HCT116 (cell line): Measurements from ENCODE around the gene NEURL3. TPM values are rescaled to one million over a fixed set of nuclear protein-coding genes. Genes with fewer than 3 reads are reported as not detected.

Experiments
- ATAC-seq: fragments of 200-7000 bp; cut with Tn5 transposase; 2 replicates; pipeline ENCODE4 v1.9.1; 2020; ENCODE audit warnings: mild to moderate bottlenecking, moderate library complexity
- BruUV-seq: library from RNA; stranded (reverse); fragments of 400-500 nt; replicated peaks from 2 replicates; lab custom pipeline; 2021; lab: Mats Ljungman, UMichigan
- CTCF ChIA-PET: fragments of 300-600 bp; sonication (Branson Sonifier 250); formaldehyde crosslinking; loops from one replicate; lab custom pipeline; 2021; ENCODE audit warnings: antibody characterized with exemption; lab: Charles Lee
- POLR2A ChIA-PET: fragments of 300-600, 350-600 bp; sonication (Branson Sonifier 250); formaldehyde crosslinking; loops from one replicate; lab custom pipeline; 2021; ENCODE audit warnings: antibody characterized with exemption; lab: Charles Lee
- RAD21 ChIA-PET, 2 experiments: fragments of 300-600 bp; sonication (Branson Sonifier 250); formaldehyde crosslinking; loops; one replicate each; lab custom pipeline; 2023; ENCODE audit warnings: low total read pairs in 2 of 2; ENCODE audit not compliant: uncharacterized antibody in 2 of 2, unreplicated experiment in 2 of 2, low non-redundant PET in 1 of 2; lab: Charles Lee
- DNase-seq: peaks from one replicate; pipeline ENCODE4 v3.0.0-alpha.2; 2010; ENCODE audit warnings: low read depth, low spot score
- H2AFZ ChIP-seq: fragments of 200-600 bp; shearing (Covaris generic), sonication (generic); 2 replicates; pipeline ENCODE4 v1.6.1; 2017; ENCODE audit warnings: low read depth, mixed run types, mixed read lengths, antibody characterized with exemption, low read length; ENCODE audit not compliant: poor library complexity, severe bottlenecking
- H3K27ac ChIP-seq: 2 replicates; pipeline ENCODE4 v1.5.1; 2012; ENCODE audit warnings: low read depth, low read length
- H3K27me3 ChIP-seq: fragments of 200-600 bp; sonication (generic); 2 replicates; pipeline ENCODE4 v1.6.1; 2016; ENCODE audit warnings: mixed run types, low read length, mixed read lengths; ENCODE audit not compliant: insufficient read depth
- H3K36me3 ChIP-seq, 2 experiments: fragments of 200-500 bp in 1 of 2; fragments of 200-600 bp in 1 of 2; sonication (Bioruptor generic) in 1 of 2; sonication (generic) in 1 of 2; 2 replicates each; pipeline versions ENCODE4 v1.5.1 to v1.6.1; 2014 to 2016; ENCODE audit warnings: low read length in 2 of 2, inconsistent platforms in 1 of 2, mixed read lengths in 1 of 2, mixed run types in 1 of 2; ENCODE audit not compliant: insufficient read depth in 2 of 2, control insufficient read depth in 1 of 2
- H3K4me1 ChIP-seq, 2 experiments: fragments of 200-600 bp in 1 of 2; sonication (generic) in 1 of 2; 2 replicates each; pipeline versions ENCODE4 v1.5.1 to v1.6.1; 2012 to 2017; ENCODE audit warnings: low read length in 2 of 2, inconsistent platforms in 1 of 2, mild to moderate bottlenecking in 1 of 2, mixed read lengths in 1 of 2, mixed run types in 1 of 2, moderate library complexity in 1 of 2; ENCODE audit not compliant: insufficient read depth in 2 of 2, control insufficient read depth in 1 of 2
- H3K4me2 ChIP-seq: fragments of 200-600 bp; sonication (generic); 2 replicates; pipeline ENCODE4 v1.6.1; 2017; ENCODE audit warnings: mixed run types, low read length, mixed read lengths
- H3K4me3 ChIP-seq, 2 experiments: fragments of 200-600 bp in 1 of 2; sonication (generic) in 1 of 2; replicated peaks in 1 of 2; 2 replicates each; pipeline ENCODE4 v1.5.1; 2011 to 2016; ENCODE audit warnings: low read length in 2 of 2, control low read depth in 1 of 2, low read depth in 1 of 2, mild to moderate bottlenecking in 1 of 2, mixed read lengths in 1 of 2, mixed run types in 1 of 2
- H3K79me2 ChIP-seq: fragments of 200-600 bp; sonication (generic); 2 replicates; pipeline ENCODE4 v1.6.1; 2017; ENCODE audit warnings: mild to moderate bottlenecking, mixed run types, low read length, moderate library complexity, mixed read lengths; ENCODE audit not compliant: insufficient read depth
- H3K9ac ChIP-seq: fragments of 200-600 bp; sonication (generic); 2 replicates; pipeline ENCODE4 v1.6.1; 2016; ENCODE audit warnings: low read length, mixed read lengths
- H3K9me2 ChIP-seq: fragments of 200-600 bp; sonication (generic), shearing (Covaris generic); 2 replicates; pipeline ENCODE4 v1.6.1; 2017; ENCODE audit warnings: mixed run types, mild to moderate bottlenecking, moderate library complexity; ENCODE audit not compliant: insufficient read depth
- H3K9me3 ChIP-seq, 2 experiments: fragments of 200-500 bp in 1 of 2; fragments of 200-600 bp in 1 of 2; sonication (Bioruptor generic) in 1 of 2; sonication (generic) in 1 of 2; 2 replicates each; pipeline ENCODE4 v1.6.1; 2014 to 2017; ENCODE audit warnings: low read length in 2 of 2, mixed read lengths in 2 of 2, inconsistent platforms in 1 of 2, low read depth in 1 of 2, mild to moderate bottlenecking in 1 of 2, mixed run types in 1 of 2, moderate library complexity in 1 of 2; ENCODE audit not compliant: control insufficient read depth in 1 of 2, insufficient read depth in 1 of 2
- H4K20me1 ChIP-seq: fragments of 200-600 bp; sonication (generic), shearing (Covaris generic); 2 replicates; pipeline ENCODE4 v1.6.1; 2017; ENCODE audit warnings: mixed run types, mild to moderate bottlenecking, moderate library complexity; ENCODE audit not compliant: insufficient read depth
- CEBPB ChIP-seq: IDR thresholded peaks from 2 replicates; pipeline ENCODE4 v1.6.1; 2012; ENCODE audit warnings: low read depth
- EGR1 ChIP-seq: IDR thresholded peaks from 2 replicates; pipeline ENCODE4 v1.6.1; 2012; ENCODE audit warnings: low read depth
- ELF1 ChIP-seq: IDR thresholded peaks from 2 replicates; pipeline ENCODE4 v1.6.1; 2012; ENCODE audit warnings: low read depth, borderline replicate concordance
- EZH2 ChIP-seq: fragments of 200-600 bp; sonication (generic); IDR thresholded peaks from 2 replicates; pipeline ENCODE4 v1.6.1; 2017; ENCODE audit warnings: antibody characterized with exemption, mixed run types
- EZH2phosphoT487 ChIP-seq: fragments of 200-600 bp; IDR thresholded peaks from 2 replicates; pipeline ENCODE4 v1.6.1; 2018; ENCODE audit warnings: antibody characterized with exemption, borderline replicate concordance
- FOSL1 ChIP-seq: IDR thresholded peaks from 2 replicates; pipeline ENCODE4 v1.6.1; 2012; ENCODE audit warnings: low read depth
- MAX ChIP-seq: IDR thresholded peaks from 2 replicates; pipeline ENCODE4 v1.6.1; 2012
- POLR2A ChIP-seq: IDR thresholded peaks from 2 replicates; pipeline ENCODE4 v1.7.0; 2011; ENCODE audit warnings: borderline replicate concordance; ENCODE audit not compliant: insufficient read depth, insufficient read length; ENCODE audit errors: extremely low read depth
- POLR2AphosphoS5 ChIP-seq: IDR thresholded peaks from 2 replicates; pipeline ENCODE4 v1.6.1; 2011; ENCODE audit warnings: mild to moderate bottlenecking, low read depth, low read length, moderate library complexity
- RAD21 ChIP-seq: IDR thresholded peaks from 2 replicates; pipeline ENCODE4 v1.6.1; 2012; ENCODE audit warnings: low read depth, mild to moderate bottlenecking
- SIN3A ChIP-seq: IDR thresholded peaks from 2 replicates; pipeline ENCODE4 v1.6.1; 2012; ENCODE audit warnings: low read depth
- SP1 ChIP-seq: IDR thresholded peaks from 2 replicates; pipeline ENCODE4 v1.6.1; 2012; ENCODE audit warnings: low read depth
- SRF ChIP-seq: IDR thresholded peaks from 2 replicates; pipeline ENCODE4 v1.6.1; 2012; ENCODE audit warnings: low read depth
- TCF7L2 ChIP-seq: IDR thresholded peaks from 2 replicates; pipeline ENCODE4 v1.7.0; 2011; ENCODE audit warnings: borderline replicate concordance, inconsistent platforms; ENCODE audit not compliant: insufficient read depth, insufficient read length; ENCODE audit errors: extremely low read depth
- ZBTB33 ChIP-seq: IDR thresholded peaks from 2 replicates; pipeline ENCODE4 v1.6.1; 2011; ENCODE audit warnings: mild to moderate bottlenecking, low read length, moderate library complexity; ENCODE audit not compliant: insufficient replicate concordance; ENCODE audit errors: extremely low read depth
- ZFX ChIP-seq: fragments of 450-650 bp; IDR thresholded peaks from 2 replicates; pipeline ENCODE4 v1.6.1; 2017
- ZNF274 ChIP-seq: fragments of 200-500 bp; sonication (Bioruptor generic); IDR thresholded peaks from 2 replicates; pipeline ENCODE4 v1.6.1; 2014; ENCODE audit warnings: mild to moderate bottlenecking, low read depth, low read length, inconsistent platforms
- intact Hi-C: fragments of 100-400 bp; cut with micrococcal nuclease; formaldehyde crosslinking; loops from 2 replicates; pipeline ENCODE4 v1.10.0; 2022
- total RNA-seq: library from RNA; stranded (reverse); gene quantifications from one replicate; pipeline ENCODE4 v1.2.1, GENCODE V29; 2021; ENCODE audit not compliant: unreplicated experiment

NEURL3 gene
- total RNA-seq, 1 experiment from 2014 or later: not detected

GRCh38 chr2:96523659-96524481 lies 18.7 kb upstream of the NEURL3 start:
- H3K4me2 ChIP-seq: no peak overlapping the region
- H3K9ac ChIP-seq: no peak overlapping the region
- H3K9me2 ChIP-seq: no peaks in the 10 kb centered on the region
- ChIA-PET POLR2A (no interaction called here), CTCF (no interaction called here), RAD21 (no interaction called here)
- H3K27me3 ChIP-seq: no peaks in the 10 kb centered on the region
- no peaks in the 10 kb centered on the region for H4K20me1 ChIP-seq
- no peak overlapping the region for H3K27ac ChIP-seq
- H3K36me3 ChIP-seq: no peaks in the 10 kb centered on the region
- ATAC-seq: no peak
- H3K9me3 ChIP-seq: no peaks in the 10 kb centered on the region
- intact Hi-C loops: no loop called here
- no peak for TF ChIP-seq ZBTB33
- TF ChIP-seq SIN3A: no peak
- TF ChIP-seq POLR2AphosphoS5: no peak
- TF ChIP-seq TCF7L2: no peak
- TF ChIP-seq ELF1: no peak
- no peak for TF ChIP-seq EGR1
- no peak for TF ChIP-seq ZFX
- TF ChIP-seq EZH2phosphoT487: no peak
- no peak for TF ChIP-seq RAD21
- TF ChIP-seq EZH2: no peak
- no peak for TF ChIP-seq CEBPB
- no peak for TF ChIP-seq ZNF274
- TF ChIP-seq MAX: no peak
- TF ChIP-seq FOSL1: no peak
- no peak for TF ChIP-seq SRF
- no peak for TF ChIP-seq SP1
- no peak for TF ChIP-seq POLR2A
- no TSS peak for BruUV-seq
- H3K4me3 ChIP-seq: no peak overlapping the region
- H3K4me1 ChIP-seq: no peaks in the 10 kb centered on the region
- H2AFZ ChIP-seq: no peak overlapping the region
- H3K79me2 ChIP-seq: no peaks in the 10 kb centered on the region
- no peak for DNase-seq
